ENCODE measurements around the gene CSNK1G1.

DNA sequence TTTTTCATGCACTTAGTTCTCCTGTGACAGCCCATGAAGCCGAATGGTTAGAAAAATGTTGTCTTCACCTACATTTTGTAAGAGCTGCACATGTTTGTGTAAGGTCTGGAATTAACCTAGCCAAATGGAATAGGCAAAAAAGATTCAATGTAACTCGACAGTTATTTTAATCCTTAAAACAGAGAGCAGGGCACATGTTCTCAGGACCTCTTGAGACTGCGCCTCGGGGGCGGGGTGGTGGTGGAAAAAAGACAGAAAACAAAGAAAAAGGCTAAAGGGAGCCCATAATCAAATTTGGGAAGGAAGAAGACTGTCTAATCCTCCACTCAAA is 702 bp upstream of the CSNK1G1 start:
- TF ChIP-seq, protein P1, sequence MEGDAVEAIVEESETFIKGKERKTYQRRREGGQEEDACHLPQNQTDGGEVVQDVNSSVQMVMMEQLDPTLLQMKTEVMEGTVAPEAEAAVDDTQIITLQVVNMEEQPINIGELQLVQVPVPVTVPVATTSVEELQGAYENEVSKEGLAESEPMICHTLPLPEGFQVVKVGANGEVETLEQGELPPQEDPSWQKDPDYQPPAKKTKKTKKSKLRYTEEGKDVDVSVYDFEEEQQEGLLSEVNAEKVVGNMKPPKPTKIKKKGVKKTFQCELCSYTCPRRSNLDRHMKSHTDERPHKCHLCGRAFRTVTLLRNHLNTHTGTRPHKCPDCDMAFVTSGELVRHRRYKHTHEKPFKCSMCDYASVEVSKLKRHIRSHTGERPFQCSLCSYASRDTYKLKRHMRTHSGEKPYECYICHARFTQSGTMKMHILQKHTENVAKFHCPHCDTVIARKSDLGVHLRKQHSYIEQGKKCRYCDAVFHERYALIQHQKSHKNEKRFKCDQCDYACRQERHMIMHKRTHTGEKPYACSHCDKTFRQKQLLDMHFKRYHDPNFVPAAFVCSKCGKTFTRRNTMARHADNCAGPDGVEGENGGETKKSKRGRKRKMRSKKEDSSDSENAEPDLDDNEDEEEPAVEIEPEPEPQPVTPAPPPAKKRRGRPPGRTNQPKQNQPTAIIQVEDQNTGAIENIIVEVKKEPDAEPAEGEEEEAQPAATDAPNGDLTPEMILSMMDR (conservative IDR thresholded peaks at IDR 0.05), result no peak
- TF ChIP-seq ZFX (IDR thresholded peaks at IDR 0.05), result no peak
